GM19351 (cell line): ENCODE data around the gene ERN2.

ENCODE experiments used
- ATAC-seq: cut with Tn5 transposase; IDR thresholded peaks from one replicate; pipeline ENCODE4 v1.9.1; 2021; ENCODE audit warnings: mild to moderate bottlenecking, moderate library complexity; ENCODE audit not compliant: unreplicated experiment

The ERN2 gene

GRCh38 chr16:23689442-23690187, 23.4 kb downstream of the ERN2 start:
- ATAC-seq, result no peak

GRCh38 chr16:23687034-23687808, 25.8 kb downstream of the ERN2 start:
- no peak for ATAC-seq

GRCh38 chr16:23683487-23683886, 29.5 kb downstream of the ERN2 start:
- ATAC-seq, result no peak

GRCh38 chr16:23682181-23682580, 30.8 kb downstream of the ERN2 start:
- ATAC-seq, result no peak

GRCh38 chr16:23679986-23680336, 33.1 kb downstream of the ERN2 start:
- ATAC-seq, result no peak

GRCh38 chr16:23679274-23679985, 33.6 kb downstream of the ERN2 start:
- no peak for ATAC-seq

GRCh38 chr16:23678430-23679273, 34.4 kb downstream of the ERN2 start, which contains the start of gene PLK1:
Gene PLK1 (plus strand): TSS chr16:23678889. CDS start chr16:23678933, 44 bp downstream.
- ATAC-seq, result peak; percentile 92

GRCh38 chr16:23676924-23677480, 36.0 kb downstream of the ERN2 start:
- ATAC-seq, result no peak

GRCh38 chr16:23673971-23674614, 38.9 kb downstream of the ERN2 start:
- no peak for ATAC-seq

- ATAC-seq, result peak; percentile 99
These were observed 42.8 kb downstream of the ERN2 start for GRCh38 chr16:23670137-23670776.

GRCh38 chr16:23668873-23669272, 44.1 kb downstream of the ERN2 start:
- ATAC-seq, result no peak

- no peak for ATAC-seq
These were observed 44.8 kb downstream of the ERN2 start for GRCh38 chr16:23668225-23668624.

- ATAC-seq, result no peak
These were observed 45.7 kb downstream of the ERN2 start for GRCh38 chr16:23667355-23667659.

GRCh38 chr16:23666571-23667354, 46.3 kb downstream of the ERN2 start:
- no peak for ATAC-seq

- ATAC-seq, result no peak
These were observed 49.1 kb downstream of the ERN2 start for GRCh38 chr16:23663918-23664317.

- ATAC-seq, result peak; percentile 75
These were observed 61.0 kb downstream of the ERN2 start for GRCh38 chr16:23651943-23652468.

- no peak for ATAC-seq
These were observed 62.2 kb downstream of the ERN2 start for GRCh38 chr16:23650674-23651416.

GRCh38 chr16:23642246-23642774, 70.7 kb downstream of the ERN2 start:
- ATAC-seq, result no peak
